Activated CD8-positive, alpha-beta T cell treated with anti-CD3 and anti-CD28 coated beads for 36 hours (primary cell): ENCODE results near the gene MCC. TPM values are rescaled to one million over a fixed set of nuclear protein-coding genes. Genes with fewer than 3 reads are reported as not detected.

Source experiments
- ATAC-seq: fragments of 200-7000 bp; cut with Tn5 transposase; one replicate; pipeline ENCODE4 v1.10.0; 2021; ENCODE audit warnings: mild to moderate bottlenecking, moderate library complexity
- CTCF ChIA-PET: fragments of 350-600 bp; sonication (Branson Sonifier 250); formaldehyde crosslinking; loops from one replicate; lab custom pipeline; 2021; ENCODE audit warnings: antibody characterized with exemption; lab: Charles Lee
- POLR2A ChIA-PET: fragments of 350-600 bp; sonication (Branson Sonifier 250); formaldehyde crosslinking; loops from one replicate; lab custom pipeline; 2021; ENCODE audit warnings: antibody characterized with exemption; lab: Charles Lee
- DNase-seq: peaks from one replicate; pipeline ENCODE4 v3.0.0-alpha.2; 2020
- H3K27ac Mint-ChIP-seq: one replicate; pipeline ENCODE4 v1.8.0; 2021; ENCODE audit warnings: mild to moderate bottlenecking, mixed read lengths
- H3K27me3 Mint-ChIP-seq: one replicate; pipeline ENCODE4 v1.8.0; 2021; ENCODE audit warnings: mixed read lengths
- H3K36me3 Mint-ChIP-seq: one replicate; pipeline ENCODE4 v1.8.0; 2021; ENCODE audit warnings: low read depth, mixed read lengths
- H3K4me1 Mint-ChIP-seq: one replicate; pipeline ENCODE4 v1.8.0; 2021; ENCODE audit warnings: low read depth, mixed read lengths
- H3K4me3 Mint-ChIP-seq: one replicate; pipeline ENCODE4 v1.8.0; 2021; ENCODE audit warnings: mild to moderate bottlenecking, moderate library complexity, mixed read lengths
- H3K9me3 Mint-ChIP-seq: one replicate; pipeline ENCODE4 v1.8.0; 2021; ENCODE audit warnings: mixed read lengths
- CTCF ChIP-seq: fragments of 200-600 bp; IDR thresholded peaks from one replicate; pipeline ENCODE4 v1.8.0; 2022; ENCODE audit warnings: antibody characterized with exemption, mild to moderate bottlenecking
- intact Hi-C: fragments of 100-400 bp; cut with micrococcal nuclease; formaldehyde crosslinking; loops from one replicate; pipeline ENCODE4 v1.10.0; 2022
- total RNA-seq, 2 experiments: library from RNA; stranded (reverse); gene quantifications; one replicate each; pipeline ENCODE4 v1.2.3, GENCODE V29; 2021

MCC gene
- total RNA-seq, 2 experiments from 2014 or later, result 4.9 to 5.4 TPM

- Mint-ChIP-seq H3K36me3 (no peaks in the 10 kb centered on the region), H3K4me1 (no peaks in the 10 kb centered on the region), H3K9me3 (no peaks in the 10 kb centered on the region), H3K4me3 (no peak overlapping the region), H3K27me3 (peaks cover 2% of the 10 kb centered on the region), H3K27ac (no peak overlapping the region)
- ATAC-seq (no peak), DNase-seq (no peak)
- TF ChIP-seq CTCF, result no peak
- intact Hi-C loops, result no loop called here
- ChIA-PET POLR2A (interaction anchor here (0.6 kb wide), 1 partner anchor 51 kb away, joined by 3 read pairs; no protein-coding TSS in a partner anchor), CTCF (interaction anchor here (0.6 kb wide), 1 partner anchor 58 kb away, joined by 3 read pairs; no protein-coding TSS in a partner anchor)
Measured at GRCh38 chr5:113437111-113437510, 51.1 kb downstream of the MCC start.

GRCh38 chr5:113435575-113435974 is 52.7 kb downstream of the MCC start:
- no peak overlapping the region for H3K4me3 Mint-ChIP-seq
- no peaks in the 10 kb centered on the region for H3K36me3 Mint-ChIP-seq
- H3K4me1 Mint-ChIP-seq, result no peaks in the 10 kb centered on the region
- no peak for ATAC-seq
- intact Hi-C loops, result no loop called here
- no peak overlapping the region for H3K27ac Mint-ChIP-seq
- DNase-seq, result no peak
- CTCF ChIA-PET, result no interaction called here
- no peak for TF ChIP-seq CTCF
- POLR2A ChIA-PET, result no interaction called here
- H3K9me3 Mint-ChIP-seq, result no peaks in the 10 kb centered on the region
- H3K27me3 Mint-ChIP-seq, result peaks cover 2% of the 10 kb centered on the region

- ATAC-seq (no peak), DNase-seq (no peak)
- Mint-ChIP-seq H3K4me3 (no peak within 1 kb of the TSS), H3K36me3 (no peaks in the 10 kb centered on the region), H3K27ac (no peak within 1 kb of the TSS), H3K4me1 (no peaks in the 10 kb centered on the region), H3K9me3 (no peaks in the 10 kb centered on the region), H3K27me3 (peaks cover 2% of the 10 kb centered on the region)
- TF ChIP-seq CTCF, result no peak
- ChIA-PET POLR2A (no interaction called here), CTCF (no interaction called here)
- intact Hi-C loops, result no loop called here
Measured at GRCh38 chr5:113434889-113435288, 53.4 kb downstream of the MCC start, which contains the start of gene TSSK1B. Gene TSSK1B (minus strand): TSS chr5:113434989. CDS start chr5:113434839, 150 bp downstream.

- DNase-seq (no peak), ATAC-seq (no peak)
- intact Hi-C loops, result no loop called here
- Mint-ChIP-seq H3K4me3 (no peak overlapping the region), H3K9me3 (no peaks in the 10 kb centered on the region), H3K4me1 (no peaks in the 10 kb centered on the region), H3K27ac (no peak overlapping the region), H3K27me3 (no peaks in the 10 kb centered on the region), H3K36me3 (no peaks in the 10 kb centered on the region)
- CTCF ChIA-PET, result no interaction called here
- no peak for TF ChIP-seq CTCF
- POLR2A ChIA-PET, result no interaction called here
Measured at GRCh38 chr5:113433862-113434612, 54.2 kb downstream of the MCC start.

- Mint-ChIP-seq H3K27me3 (no peaks in the 10 kb centered on the region), H3K4me1 (no peaks in the 10 kb centered on the region)
- POLR2A ChIA-PET, result no interaction called here
Measured at GRCh38 chr5:113433071-113433470, 55.2 kb downstream of the MCC start.

More at GRCh38 chr5:113433071-113433470, 55.2 kb downstream of the MCC start:
- H3K4me3 Mint-ChIP-seq, result no peak overlapping the region
- H3K9me3 Mint-ChIP-seq, result no peaks in the 10 kb centered on the region
- intact Hi-C loops, result no loop called here
- H3K27ac Mint-ChIP-seq, result no peak overlapping the region
- DNase-seq, result no peak
- no peaks in the 10 kb centered on the region for H3K36me3 Mint-ChIP-seq
- TF ChIP-seq CTCF, result no peak
- no peak for ATAC-seq
- CTCF ChIA-PET, result no interaction called here
